ENCODE measurements around the gene STPG3. TPM values are rescaled to one million over a fixed set of nuclear protein-coding genes. Genes with fewer than 3 reads are reported as not detected.

The STPG3 gene
- total and polyA plus RNA-seq, 2 of the 13 experiments (the other 11 are each of a cell fraction or from before 2014, with no cell fraction given), result not detected

GRCh38 chr9:137241490-137242268 lies 9.4 kb upstream of the STPG3 start (continued):
- TF ChIP-seq, protein P1, sequence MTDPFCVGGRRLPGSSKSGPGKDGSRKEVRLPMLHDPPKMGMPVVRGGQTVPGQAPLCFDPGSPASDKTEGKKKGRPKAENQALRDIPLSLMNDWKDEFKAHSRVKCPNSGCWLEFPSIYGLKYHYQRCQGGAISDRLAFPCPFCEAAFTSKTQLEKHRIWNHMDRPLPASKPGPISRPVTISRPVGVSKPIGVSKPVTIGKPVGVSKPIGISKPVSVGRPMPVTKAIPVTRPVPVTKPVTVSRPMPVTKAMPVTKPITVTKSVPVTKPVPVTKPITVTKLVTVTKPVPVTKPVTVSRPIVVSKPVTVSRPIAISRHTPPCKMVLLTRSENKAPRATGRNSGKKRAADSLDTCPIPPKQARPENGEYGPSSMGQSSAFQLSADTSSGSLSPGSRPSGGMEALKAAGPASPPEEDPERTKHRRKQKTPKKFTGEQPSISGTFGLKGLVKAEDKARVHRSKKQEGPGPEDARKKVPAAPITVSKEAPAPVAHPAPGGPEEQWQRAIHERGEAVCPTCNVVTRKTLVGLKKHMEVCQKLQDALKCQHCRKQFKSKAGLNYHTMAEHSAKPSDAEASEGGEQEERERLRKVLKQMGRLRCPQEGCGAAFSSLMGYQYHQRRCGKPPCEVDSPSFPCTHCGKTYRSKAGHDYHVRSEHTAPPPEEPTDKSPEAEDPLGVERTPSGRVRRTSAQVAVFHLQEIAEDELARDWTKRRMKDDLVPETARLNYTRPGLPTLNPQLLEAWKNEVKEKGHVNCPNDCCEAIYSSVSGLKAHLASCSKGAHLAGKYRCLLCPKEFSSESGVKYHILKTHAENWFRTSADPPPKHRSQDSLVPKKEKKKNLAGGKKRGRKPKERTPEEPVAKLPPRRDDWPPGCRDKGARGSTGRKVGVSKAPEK (CRISPR knock-in tag; IDR thresholded peaks at IDR 0.05; ENCODE audit: borderline replicate concordance), result no peak
- TF ChIP-seq, protein P2, sequence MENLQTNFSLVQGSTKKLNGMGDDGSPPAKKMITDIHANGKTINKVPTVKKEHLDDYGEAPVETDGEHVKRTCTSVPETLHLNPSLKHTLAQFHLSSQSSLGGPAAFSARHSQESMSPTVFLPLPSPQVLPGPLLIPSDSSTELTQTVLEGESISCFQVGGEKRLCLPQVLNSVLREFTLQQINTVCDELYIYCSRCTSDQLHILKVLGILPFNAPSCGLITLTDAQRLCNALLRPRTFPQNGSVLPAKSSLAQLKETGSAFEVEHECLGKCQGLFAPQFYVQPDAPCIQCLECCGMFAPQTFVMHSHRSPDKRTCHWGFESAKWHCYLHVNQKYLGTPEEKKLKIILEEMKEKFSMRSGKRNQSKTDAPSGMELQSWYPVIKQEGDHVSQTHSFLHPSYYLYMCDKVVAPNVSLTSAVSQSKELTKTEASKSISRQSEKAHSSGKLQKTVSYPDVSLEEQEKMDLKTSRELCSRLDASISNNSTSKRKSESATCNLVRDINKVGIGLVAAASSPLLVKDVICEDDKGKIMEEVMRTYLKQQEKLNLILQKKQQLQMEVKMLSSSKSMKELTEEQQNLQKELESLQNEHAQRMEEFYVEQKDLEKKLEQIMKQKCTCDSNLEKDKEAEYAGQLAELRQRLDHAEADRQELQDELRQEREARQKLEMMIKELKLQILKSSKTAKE (CRISPR knock-in tag; IDR thresholded peaks at IDR 0.05; ENCODE audit: borderline replicate concordance), result no peak
- TF ChIP-seq, protein P3, sequence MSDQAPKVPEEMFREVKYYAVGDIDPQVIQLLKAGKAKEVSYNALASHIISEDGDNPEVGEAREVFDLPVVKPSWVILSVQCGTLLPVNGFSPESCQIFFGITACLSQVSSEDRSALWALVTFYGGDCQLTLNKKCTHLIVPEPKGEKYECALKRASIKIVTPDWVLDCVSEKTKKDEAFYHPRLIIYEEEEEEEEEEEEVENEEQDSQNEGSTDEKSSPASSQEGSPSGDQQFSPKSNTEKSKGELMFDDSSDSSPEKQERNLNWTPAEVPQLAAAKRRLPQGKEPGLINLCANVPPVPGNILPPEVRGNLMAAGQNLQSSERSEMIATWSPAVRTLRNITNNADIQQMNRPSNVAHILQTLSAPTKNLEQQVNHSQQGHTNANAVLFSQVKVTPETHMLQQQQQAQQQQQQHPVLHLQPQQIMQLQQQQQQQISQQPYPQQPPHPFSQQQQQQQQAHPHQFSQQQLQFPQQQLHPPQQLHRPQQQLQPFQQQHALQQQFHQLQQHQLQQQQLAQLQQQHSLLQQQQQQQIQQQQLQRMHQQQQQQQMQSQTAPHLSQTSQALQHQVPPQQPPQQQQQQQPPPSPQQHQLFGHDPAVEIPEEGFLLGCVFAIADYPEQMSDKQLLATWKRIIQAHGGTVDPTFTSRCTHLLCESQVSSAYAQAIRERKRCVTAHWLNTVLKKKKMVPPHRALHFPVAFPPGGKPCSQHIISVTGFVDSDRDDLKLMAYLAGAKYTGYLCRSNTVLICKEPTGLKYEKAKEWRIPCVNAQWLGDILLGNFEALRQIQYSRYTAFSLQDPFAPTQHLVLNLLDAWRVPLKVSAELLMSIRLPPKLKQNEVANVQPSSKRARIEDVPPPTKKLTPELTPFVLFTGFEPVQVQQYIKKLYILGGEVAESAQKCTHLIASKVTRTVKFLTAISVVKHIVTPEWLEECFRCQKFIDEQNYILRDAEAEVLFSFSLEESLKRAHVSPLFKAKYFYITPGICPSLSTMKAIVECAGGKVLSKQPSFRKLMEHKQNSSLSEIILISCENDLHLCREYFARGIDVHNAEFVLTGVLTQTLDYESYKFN (CRISPR knock-in tag; conservative IDR thresholded peaks at IDR 0.05), result peak; percentile 78
- TF ChIP-seq TCF7 (IDR thresholded peaks at IDR 0.05; ENCODE audit: low read depth) (no peak), ZNF124 (CRISPR knock-in tag; IDR thresholded peaks at IDR 0.05) (no peak), TCF12 (IDR thresholded peaks at IDR 0.05) (no peak), TCF12 (CRISPR knock-in tag; IDR thresholded peaks at IDR 0.05) (no peak; the same call in 1 of the 2 replicates), YY1 (IDR thresholded peaks at IDR 0.05; ENCODE audit: insufficient read depth, insufficient replicate concordance, low read depth, low read length) (no peak), ZNF569 (CRISPR knock-in tag; IDR thresholded peaks at IDR 0.05; ENCODE audit: borderline replicate concordance) (no peak), FOXM1 (CRISPR knock-in tag; IDR thresholded peaks at IDR 0.05) (no peak), ZC3H13 (CRISPR knock-in tag; IDR thresholded peaks at IDR 0.05) (peak; percentile 41; the same call in 1 of the 2 replicates), ZNF180 (CRISPR knock-in tag; IDR thresholded peaks at IDR 0.05; ENCODE audit: borderline replicate concordance, low read depth) (no peak)
- TF ChIP-seq, protein P4, sequence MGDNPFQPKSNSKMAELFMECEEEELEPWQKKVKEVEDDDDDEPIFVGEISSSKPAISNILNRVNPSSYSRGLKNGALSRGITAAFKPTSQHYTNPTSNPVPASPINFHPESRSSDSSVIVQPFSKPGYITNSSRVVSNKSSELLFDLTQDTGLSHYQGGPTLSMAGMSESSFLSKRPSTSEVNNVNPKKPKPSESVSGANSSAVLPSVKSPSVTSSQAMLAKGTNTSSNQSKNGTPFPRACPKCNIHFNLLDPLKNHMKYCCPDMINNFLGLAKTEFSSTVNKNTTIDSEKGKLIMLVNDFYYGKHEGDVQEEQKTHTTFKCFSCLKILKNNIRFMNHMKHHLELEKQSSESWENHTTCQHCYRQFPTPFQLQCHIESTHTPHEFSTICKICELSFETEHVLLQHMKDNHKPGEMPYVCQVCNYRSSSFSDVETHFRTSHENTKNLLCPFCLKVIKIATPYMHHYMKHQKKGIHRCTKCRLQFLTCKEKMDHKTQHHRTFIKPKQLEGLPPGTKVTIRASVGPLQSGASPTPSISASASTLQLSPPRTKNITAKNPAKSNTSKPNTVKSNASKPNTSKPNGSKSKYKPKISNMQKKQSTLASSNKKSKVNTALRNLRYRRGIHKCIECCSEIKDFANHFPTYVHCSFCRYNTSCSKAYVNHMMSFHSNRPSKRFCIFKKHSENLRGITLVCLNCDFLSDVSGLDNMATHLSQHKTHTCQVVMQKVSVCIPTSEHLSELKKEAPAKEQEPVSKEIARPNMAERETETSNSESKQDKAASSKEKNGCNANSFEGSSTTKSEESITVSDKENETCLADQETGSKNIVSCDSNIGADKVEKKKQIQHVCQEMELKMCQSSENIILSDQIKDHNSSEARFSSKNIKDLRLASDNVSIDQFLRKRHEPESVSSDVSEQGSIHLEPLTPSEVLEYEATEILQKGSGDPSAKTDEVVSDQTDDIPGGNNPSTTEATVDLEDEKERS (CRISPR knock-in tag; IDR thresholded peaks at IDR 0.05), result no peak
- TF ChIP-seq, protein P5, sequence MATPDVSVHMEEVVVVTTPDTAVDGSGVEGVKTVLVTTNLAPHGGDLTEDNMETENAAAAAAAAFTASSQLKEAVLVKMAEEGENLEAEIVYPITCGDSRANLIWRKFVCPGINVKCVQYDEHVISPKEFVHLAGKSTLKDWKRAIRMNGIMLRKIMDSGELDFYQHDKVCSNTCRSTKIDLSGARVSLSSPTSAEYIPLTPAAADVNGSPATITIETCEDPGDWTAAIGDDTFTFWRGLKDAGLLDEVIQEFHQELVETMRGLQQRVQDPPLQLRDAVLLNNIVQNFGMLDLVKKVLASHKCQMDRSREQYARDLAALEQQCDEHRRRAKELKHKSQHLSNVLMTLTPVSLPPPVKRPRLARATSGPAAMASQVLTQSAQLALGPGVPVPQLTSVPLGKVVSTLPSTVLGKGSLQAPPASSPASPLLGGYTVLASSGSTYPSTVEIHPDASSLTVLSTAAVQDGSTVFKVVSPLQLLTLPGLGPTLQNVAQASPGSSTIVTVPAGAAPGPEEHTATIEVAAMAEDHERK (CRISPR knock-in tag; IDR thresholded peaks at IDR 0.05; ENCODE audit: low read depth), result no peak

All from HepG2 (cell line).